T-helper 2 cell treated with Interferon-gamma antibody and Interleukin-4, amounts not matched to agents 5 μg/mL and 100 μg/mL, for 36 hours (primary cell): ENCODE measurements around the gene MTO1.
"Not testable (repeated sequence)": the region's sequence is repeated elsewhere in the genome, so short reads cannot be mapped to it uniquely, and the experiment has no call there.

Source experiments
- DNase-seq: peaks from one replicate; pipeline ENCODE4 v3.0.0; 2021; ENCODE audit warnings: low spot score
- H3K27ac Mint-ChIP-seq: one replicate; pipeline ENCODE4 v1.8.0; 2021; ENCODE audit warnings: mild to moderate bottlenecking, mixed read lengths
- H3K27me3 Mint-ChIP-seq: one replicate; pipeline ENCODE4 v1.8.0; 2021; ENCODE audit warnings: low read depth, mixed read lengths
- H3K36me3 Mint-ChIP-seq: one replicate; pipeline ENCODE4 v1.8.0; 2021; ENCODE audit warnings: low read depth, mixed read lengths
- H3K4me1 Mint-ChIP-seq: one replicate; pipeline ENCODE4 v1.8.0; 2021; ENCODE audit warnings: low read depth, mixed read lengths
- H3K4me3 Mint-ChIP-seq: one replicate; pipeline ENCODE4 v1.8.0; 2022; ENCODE audit warnings: mild to moderate bottlenecking, moderate library complexity, mixed read lengths
- H3K9me3 Mint-ChIP-seq: one replicate; pipeline ENCODE4 v1.8.0; 2021; ENCODE audit warnings: mixed read lengths

Gene MTO1

GRCh38 chr6:73476723-73477122 is 15.2 kb downstream of the MTO1 start:
- Mint-ChIP-seq H3K9me3 (no peaks in the 10 kb centered on the region), H3K27ac (no peak overlapping the region), H3K36me3 (peaks cover 49% of the 10 kb centered on the region), H3K4me3 (no peak overlapping the region), H3K4me1 (peaks cover 9% of the 10 kb centered on the region), H3K27me3 (no peaks in the 10 kb centered on the region)
- DNase-seq, result no peak

- DNase-seq, result no peak
- H3K9me3 Mint-ChIP-seq, result no peaks in the 10 kb centered on the region
- peaks cover 50% of the 10 kb centered on the region for H3K36me3 Mint-ChIP-seq
- no peak overlapping the region for H3K4me3 Mint-ChIP-seq
- H3K27ac Mint-ChIP-seq, result no peak overlapping the region
- peaks cover 3% of the 10 kb centered on the region for H3K4me1 Mint-ChIP-seq
- H3K27me3 Mint-ChIP-seq, result no peaks in the 10 kb centered on the region
These were observed 15.9 kb downstream of the MTO1 start for GRCh38 chr6:73477407-73477806.

GRCh38 chr6:73481969-73482368 is 20.4 kb downstream of the MTO1 start:
- no peak overlapping the region for H3K4me3 Mint-ChIP-seq
- H3K9me3 Mint-ChIP-seq, result no peaks in the 10 kb centered on the region
- peaks cover 2% of the 10 kb centered on the region for H3K4me1 Mint-ChIP-seq
- no peak overlapping the region for H3K27ac Mint-ChIP-seq
- H3K27me3 Mint-ChIP-seq, result no peaks in the 10 kb centered on the region
- no peak for DNase-seq
- H3K36me3 Mint-ChIP-seq, result peaks cover 58% of the 10 kb centered on the region

- Mint-ChIP-seq H3K36me3 (peaks cover 70% of the 10 kb centered on the region), H3K9me3 (no peaks in the 10 kb centered on the region), H3K27me3 (no peaks in the 10 kb centered on the region), H3K4me1 (peaks cover 2% of the 10 kb centered on the region), H3K4me3 (no peak overlapping the region), H3K27ac (peak overlapping the region; percentile 26)
- DNase-seq, result no peak
These were observed 22.9 kb downstream of the MTO1 start for GRCh38 chr6:73484438-73484837.

GRCh38 chr6:73487473-73487872 is 25.9 kb downstream of the MTO1 start:
- no peaks in the 10 kb centered on the region for H3K27me3 Mint-ChIP-seq

GRCh38 chr6:73491377-73491776 is 29.8 kb downstream of the MTO1 start:
- no peak for DNase-seq
- Mint-ChIP-seq H3K27me3 (no peaks in the 10 kb centered on the region), H3K9me3 (no peaks in the 10 kb centered on the region), H3K4me1 (peaks cover 2% of the 10 kb centered on the region), H3K4me3 (no peak overlapping the region), H3K36me3 (peaks cover 58% of the 10 kb centered on the region), H3K27ac (no peak overlapping the region)

More at GRCh38 chr6:73487473-73487872, 25.9 kb downstream of the MTO1 start:
- DNase-seq, result no peak
- H3K4me1 Mint-ChIP-seq, result peaks cover 2% of the 10 kb centered on the region
- H3K4me3 Mint-ChIP-seq, result no peak overlapping the region
- H3K9me3 Mint-ChIP-seq, result no peaks in the 10 kb centered on the region
- H3K27ac Mint-ChIP-seq, result no peak overlapping the region
- peaks cover 71% of the 10 kb centered on the region for H3K36me3 Mint-ChIP-seq

GRCh38 chr6:73497915-73498314 is 36.4 kb downstream of the MTO1 start:
- no peak overlapping the region for H3K4me3 Mint-ChIP-seq
- H3K27me3 Mint-ChIP-seq, result no peaks in the 10 kb centered on the region
- H3K36me3 Mint-ChIP-seq, result peaks cover 44% of the 10 kb centered on the region
- H3K9me3 Mint-ChIP-seq, result no peaks in the 10 kb centered on the region
- DNase-seq, result no peak
- H3K27ac Mint-ChIP-seq, result no peak overlapping the region
- no peaks in the 10 kb centered on the region for H3K4me1 Mint-ChIP-seq

GRCh38 chr6:73503027-73503772 is 41.7 kb downstream of the MTO1 start:
- DNase-seq, result no peak
- no peak overlapping the region for H3K27ac Mint-ChIP-seq
- peaks cover 4% of the 10 kb centered on the region for H3K4me1 Mint-ChIP-seq

GRCh38 chr6:73504160-73504559 is 42.6 kb downstream of the MTO1 start:
- no peak overlapping the region for H3K27ac Mint-ChIP-seq
- peaks cover 4% of the 10 kb centered on the region for H3K4me1 Mint-ChIP-seq
- no peak overlapping the region for H3K4me3 Mint-ChIP-seq
- no peak for DNase-seq
- no peaks in the 10 kb centered on the region for H3K27me3 Mint-ChIP-seq
- no peaks in the 10 kb centered on the region for H3K9me3 Mint-ChIP-seq
- H3K36me3 Mint-ChIP-seq, result peaks cover 40% of the 10 kb centered on the region

More at GRCh38 chr6:73503027-73503772, 41.7 kb downstream of the MTO1 start:
- Mint-ChIP-seq H3K4me3 (no peak overlapping the region), H3K36me3 (peaks cover 44% of the 10 kb centered on the region), H3K9me3 (no peaks in the 10 kb centered on the region), H3K27me3 (no peaks in the 10 kb centered on the region)

- no peaks in the 10 kb centered on the region for H3K9me3 Mint-ChIP-seq
- H3K27me3 Mint-ChIP-seq, result no peaks in the 10 kb centered on the region
- H3K4me1 Mint-ChIP-seq, result peaks cover 4% of the 10 kb centered on the region
- H3K36me3 Mint-ChIP-seq, result peaks cover 40% of the 10 kb centered on the region
- H3K4me3 Mint-ChIP-seq, result no peak overlapping the region
- DNase-seq, result no peak
- no peak overlapping the region for H3K27ac Mint-ChIP-seq
These were observed 43.6 kb downstream of the MTO1 start for GRCh38 chr6:73505142-73505541.

- H3K27ac Mint-ChIP-seq, H3K4me3 Mint-ChIP-seq, H3K9me3 Mint-ChIP-seq, DNase-seq, H3K27me3 Mint-ChIP-seq, H3K4me1 Mint-ChIP-seq: not testable (repeated sequence)
- peaks cover 36% of the 10 kb centered on the region for H3K36me3 Mint-ChIP-seq
These were observed 44.2 kb downstream of the MTO1 start for GRCh38 chr6:73505705-73506104.

GRCh38 chr6:73506246-73506645 is 44.7 kb downstream of the MTO1 start:
- no peak for DNase-seq
- Mint-ChIP-seq H3K27me3 (no peaks in the 10 kb centered on the region), H3K9me3 (no peaks in the 10 kb centered on the region), H3K27ac (no peak overlapping the region), H3K36me3 (peaks cover 32% of the 10 kb centered on the region), H3K4me1 (peaks cover 4% of the 10 kb centered on the region), H3K4me3 (no peak overlapping the region)

GRCh38 chr6:73508776-73509175 is 47.2 kb downstream of the MTO1 start:
- Mint-ChIP-seq H3K4me3 (no peak overlapping the region), H3K4me1 (peaks cover 6% of the 10 kb centered on the region), H3K9me3 (no peaks in the 10 kb centered on the region), H3K36me3 (peaks cover 23% of the 10 kb centered on the region), H3K27me3 (no peaks in the 10 kb centered on the region), H3K27ac (no peak overlapping the region)
- no peak for DNase-seq

GRCh38 chr6:73509851-73510250 is 48.3 kb downstream of the MTO1 start:
- H3K36me3 Mint-ChIP-seq, result peaks cover 17% of the 10 kb centered on the region
- no peaks in the 10 kb centered on the region for H3K27me3 Mint-ChIP-seq
- no peak overlapping the region for H3K27ac Mint-ChIP-seq
- H3K9me3 Mint-ChIP-seq, result no peaks in the 10 kb centered on the region
- H3K4me1 Mint-ChIP-seq, result peaks cover 6% of the 10 kb centered on the region
- H3K4me3 Mint-ChIP-seq, result no peak overlapping the region
- DNase-seq, result no peak

GRCh38 chr6:73511796-73512195 is 50.3 kb downstream of the MTO1 start:
- peaks cover 32% of the 10 kb centered on the region for H3K36me3 Mint-ChIP-seq
- H3K4me3 Mint-ChIP-seq, result no peak overlapping the region
- H3K4me1 Mint-ChIP-seq, result peaks cover 17% of the 10 kb centered on the region
- H3K9me3 Mint-ChIP-seq, result no peaks in the 10 kb centered on the region
- no peak overlapping the region for H3K27ac Mint-ChIP-seq
- H3K27me3 Mint-ChIP-seq, result no peaks in the 10 kb centered on the region
- no peak for DNase-seq
